HL-60/S4 treated with phorbol 12-myristate 13-acetate at 8.2 ng/mL for 4 days and 3 days (cell line): Measurements from ENCODE around the gene TRAPPC4.
"Not testable (repeated sequence)": the region's sequence is repeated elsewhere in the genome, so short reads cannot be mapped to it uniquely, and the experiment has no call there.

Experiments used
- in situ Hi-C: fragments of 300-500 bp; cut with MboI; formaldehyde crosslinking; loops from 2 replicates; pipeline ENCODE4 v1.15.0; 2022; ENCODE audit warnings: low sequenced_read_pairs

The TRAPPC4 gene

GRCh38 chr11:119018074-119018938, at the start of gene TRAPPC4, which contains the start of gene RPS25:
TRAPPC4 (plus strand) TSS chr11:119018766; CDS start chr11:119018796, 30 bp downstream.
RPS25 (minus strand) TSS chr11:119018343; CDS start chr11:119018284, 59 bp downstream.
- in situ Hi-C loops, result no loop called here

GRCh38 chr11:118969508-118969907, 49.1 kb upstream of the TRAPPC4 start:
- in situ Hi-C loops, result not testable (repeated sequence)

GRCh38 chr11:118971646-118972045, 46.9 kb upstream of the TRAPPC4 start, which contains the start of gene FOXR1:
FOXR1 (plus strand) TSS chr11:118971761; CDS start chr11:118971932, 171 bp downstream.
- in situ Hi-C loops, result no loop called here

GRCh38 chr11:118973985-118974384, 44.6 kb upstream of the TRAPPC4 start:
- in situ Hi-C loops, result no loop called here

GRCh38 chr11:118975771-118976709, 42.5 kb upstream of the TRAPPC4 start:
- in situ Hi-C loops, result no loop called here

- in situ Hi-C loops, result no loop called here
Observed at GRCh38 chr11:118979434-118979833, 39.1 kb upstream of the TRAPPC4 start.

- in situ Hi-C loops, result no loop called here
Observed at GRCh38 chr11:118980191-118980881, 38.2 kb upstream of the TRAPPC4 start.

GRCh38 chr11:118984337-118984736, 34.2 kb upstream of the TRAPPC4 start:
- in situ Hi-C loops, result not testable (repeated sequence)

- in situ Hi-C loops, result no loop called here
Observed at GRCh38 chr11:118984825-118985224, 33.7 kb upstream of the TRAPPC4 start.

GRCh38 chr11:118988280-118988679, 30.3 kb upstream of the TRAPPC4 start:
- in situ Hi-C loops, result no loop called here

GRCh38 chr11:118991486-118992038, 27.0 kb upstream of the TRAPPC4 start:
- in situ Hi-C loops, result not testable (repeated sequence)

- in situ Hi-C loops, result no loop called here
Observed at GRCh38 chr11:118996926-118997626, 21.5 kb upstream of the TRAPPC4 start.

- in situ Hi-C loops, result no loop called here
Observed at GRCh38 chr11:118997627-118998387, 20.8 kb upstream of the TRAPPC4 start, which contains the start of gene CENATAC. CENATAC (plus strand) TSS chr11:118998138; CDS start chr11:118998198, 60 bp downstream.

- in situ Hi-C loops, result no loop called here
Observed at GRCh38 chr11:118998388-118998717, 20.2 kb upstream of the TRAPPC4 start.

GRCh38 chr11:118998822-118999221, 19.7 kb upstream of the TRAPPC4 start:
- in situ Hi-C loops, result no loop called here

- in situ Hi-C loops, result no loop called here
Observed at GRCh38 chr11:119000906-119001305, 17.7 kb upstream of the TRAPPC4 start.

- in situ Hi-C loops, result no loop called here
Observed at GRCh38 chr11:119006656-119007055, 11.9 kb upstream of the TRAPPC4 start.

- in situ Hi-C loops, result no loop called here
Observed at GRCh38 chr11:119011476-119012053, 7.0 kb upstream of the TRAPPC4 start.
